Upper lobe of right lung (tissue), 1 donor: Measurements from ENCODE around the gene PCDH8. TPM values are rescaled to one million over a fixed set of nuclear protein-coding genes. Genes with fewer than 3 reads are reported as not detected.

ENCODE experiments used
- ATAC-seq: fragments of 200-7000 bp; cut with Tn5 transposase; one replicate; pipeline ENCODE4 v1.9.1; 2020; ENCODE audit warnings: mild to moderate bottlenecking, moderate library complexity
- DNase-seq: peaks from one replicate; pipeline ENCODE4 v3.0.0-alpha.2; 2020
- H3K27ac ChIP-seq: fragments of 200-600 bp; one replicate; pipeline ENCODE4 v1.8.0; 2022
- H3K27me3 ChIP-seq: fragments of 200-600 bp; one replicate; pipeline ENCODE4 v1.8.0; 2022; ENCODE audit warnings: mild to moderate bottlenecking
- H3K36me3 ChIP-seq: fragments of 200-600 bp; one replicate; pipeline ENCODE4 v1.8.0; 2022
- H3K4me1 ChIP-seq: fragments of 200-600 bp; one replicate; pipeline ENCODE4 v1.8.0; 2022
- H3K4me3 ChIP-seq: fragments of 200-600 bp; one replicate; pipeline ENCODE4 v1.8.0; 2022; ENCODE audit warnings: mild to moderate bottlenecking
- H3K9me3 ChIP-seq: fragments of 200-600 bp; one replicate; pipeline ENCODE4 v1.8.0; 2022
- intact Hi-C: fragments of 100-400 bp; cut with DNase I; formaldehyde crosslinking; loops from one replicate; pipeline ENCODE4 v1.11.0; 2022
- total RNA-seq: library from RNA; stranded (reverse); fragmentation: NEBNext Ultra II Directional; extraction: Animal tissue kit (Norgen Biotek cat#: 25700); gene quantifications from one replicate; pipeline ENCODE4 v1.2.1, GENCODE V29; 2021
- TF ChIP-seq, protein P1 (sequence below): fragments of 200-600 bp; IDR thresholded peaks from one replicate; pipeline ENCODE4 v1.8.0; 2022; ENCODE audit warnings: antibody characterized with exemption
- donor health status: DM: no; HTN: yes; CAD: no; lungs with severe emphysema.

PCDH8 gene
- total RNA-seq, 1 donor from 2014 or later = not detected

DNA sequence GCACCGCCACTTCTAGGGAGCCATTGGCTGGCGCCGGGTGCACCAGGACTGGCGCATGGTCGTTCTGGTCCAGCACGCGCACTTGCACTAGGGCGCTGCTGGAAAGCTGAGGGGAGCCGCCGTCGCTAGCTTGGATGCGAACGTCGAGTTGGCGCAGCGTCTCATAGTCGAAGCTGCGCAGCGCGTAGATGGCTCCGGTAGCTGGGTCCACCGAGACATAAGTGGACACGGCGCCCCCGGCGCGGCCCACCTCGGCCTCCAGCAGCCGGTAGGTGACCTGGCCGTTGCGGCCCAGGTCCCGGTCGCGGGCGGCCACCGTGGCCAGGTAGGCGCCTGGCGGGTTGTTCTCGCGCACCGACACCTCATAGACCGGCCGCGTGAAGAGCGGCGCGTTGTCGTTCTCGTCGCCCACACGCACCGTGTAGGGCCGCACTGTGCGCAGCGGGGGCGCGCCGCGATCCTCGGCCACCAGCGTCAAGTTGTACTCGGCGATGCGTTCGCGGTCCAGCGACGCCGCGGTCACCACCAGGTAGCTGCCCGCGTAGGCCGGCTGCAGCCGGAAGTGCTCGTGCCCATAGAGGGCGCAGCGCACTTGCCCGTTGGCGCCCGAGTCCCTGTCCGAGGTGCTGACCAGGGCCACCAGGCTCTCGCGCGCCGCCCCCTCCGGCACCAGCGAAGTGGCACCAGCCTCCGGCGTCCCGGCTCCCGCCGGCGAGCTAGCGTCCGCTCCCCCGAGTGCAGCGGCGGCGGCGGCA lies 1.7 kb downstream of the PCDH8 start:
- TF ChIP-seq, protein P1, sequence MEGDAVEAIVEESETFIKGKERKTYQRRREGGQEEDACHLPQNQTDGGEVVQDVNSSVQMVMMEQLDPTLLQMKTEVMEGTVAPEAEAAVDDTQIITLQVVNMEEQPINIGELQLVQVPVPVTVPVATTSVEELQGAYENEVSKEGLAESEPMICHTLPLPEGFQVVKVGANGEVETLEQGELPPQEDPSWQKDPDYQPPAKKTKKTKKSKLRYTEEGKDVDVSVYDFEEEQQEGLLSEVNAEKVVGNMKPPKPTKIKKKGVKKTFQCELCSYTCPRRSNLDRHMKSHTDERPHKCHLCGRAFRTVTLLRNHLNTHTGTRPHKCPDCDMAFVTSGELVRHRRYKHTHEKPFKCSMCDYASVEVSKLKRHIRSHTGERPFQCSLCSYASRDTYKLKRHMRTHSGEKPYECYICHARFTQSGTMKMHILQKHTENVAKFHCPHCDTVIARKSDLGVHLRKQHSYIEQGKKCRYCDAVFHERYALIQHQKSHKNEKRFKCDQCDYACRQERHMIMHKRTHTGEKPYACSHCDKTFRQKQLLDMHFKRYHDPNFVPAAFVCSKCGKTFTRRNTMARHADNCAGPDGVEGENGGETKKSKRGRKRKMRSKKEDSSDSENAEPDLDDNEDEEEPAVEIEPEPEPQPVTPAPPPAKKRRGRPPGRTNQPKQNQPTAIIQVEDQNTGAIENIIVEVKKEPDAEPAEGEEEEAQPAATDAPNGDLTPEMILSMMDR = peak; percentile 25
- peaks cover 80% of the 10 kb centered on the region for H3K27me3 ChIP-seq
- ATAC-seq = peak; percentile 59
- H3K36me3 ChIP-seq = no peaks in the 10 kb centered on the region
- H3K4me3 ChIP-seq = no peak overlapping the region
- H3K9me3 ChIP-seq = no peaks in the 10 kb centered on the region
- no peak overlapping the region for H3K27ac ChIP-seq
- intact Hi-C loops = no loop called here
- H3K4me1 ChIP-seq = peaks cover 4% of the 10 kb centered on the region
- DNase-seq = peak; percentile 73

DNA sequence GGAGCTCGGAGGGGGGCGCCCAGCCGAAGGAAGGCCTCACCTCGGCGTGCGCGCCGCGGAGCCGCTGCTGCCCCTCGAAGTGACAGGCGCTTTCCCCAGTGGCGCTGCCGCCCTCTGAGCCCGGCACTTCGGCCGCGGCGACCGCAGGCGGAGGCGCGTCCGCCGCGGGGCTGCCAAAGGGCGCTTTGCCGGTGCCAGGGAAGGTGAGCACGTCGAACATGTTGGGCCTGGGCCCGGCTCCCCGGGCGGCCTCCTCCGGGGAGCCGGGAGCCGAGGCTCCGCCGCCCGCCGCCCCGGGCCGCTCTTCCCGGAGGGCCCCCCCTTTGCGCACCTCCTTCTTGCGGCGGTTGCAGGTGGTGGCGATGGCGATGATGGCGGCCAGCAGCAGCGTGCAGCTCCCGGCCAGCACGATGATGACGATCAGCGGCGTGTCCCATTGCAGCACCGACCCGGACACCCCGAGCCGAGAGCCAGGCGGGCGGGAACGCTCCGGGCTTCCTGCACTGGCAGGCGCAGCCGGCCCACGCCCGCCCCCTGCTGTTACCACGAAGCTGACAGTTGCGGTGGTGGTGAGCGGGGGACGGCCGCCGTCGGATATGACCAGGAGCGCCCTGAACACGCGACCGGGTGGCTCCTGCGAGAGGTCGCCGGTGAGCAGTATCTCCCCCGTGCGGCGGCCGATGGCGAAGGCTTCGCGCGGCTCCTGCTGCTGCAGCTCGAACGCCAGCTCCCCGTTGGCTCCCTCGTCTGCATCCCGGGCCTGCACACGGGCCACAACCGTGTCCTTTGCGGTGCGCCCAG lies 2.5 kb downstream of the PCDH8 start:
- DNase-seq (peak; percentile 68), ATAC-seq (peak; percentile 13)
- Histone ChIP-seq H3K27ac (no peak overlapping the region), H3K9me3 (no peaks in the 10 kb centered on the region), H3K27me3 (peaks cover 80% of the 10 kb centered on the region), H3K36me3 (no peaks in the 10 kb centered on the region), H3K4me1 (no peaks in the 10 kb centered on the region), H3K4me3 (no peak overlapping the region)
- TF ChIP-seq, protein P1 = peak; percentile 15
- intact Hi-C loops = no loop called here

DNA sequence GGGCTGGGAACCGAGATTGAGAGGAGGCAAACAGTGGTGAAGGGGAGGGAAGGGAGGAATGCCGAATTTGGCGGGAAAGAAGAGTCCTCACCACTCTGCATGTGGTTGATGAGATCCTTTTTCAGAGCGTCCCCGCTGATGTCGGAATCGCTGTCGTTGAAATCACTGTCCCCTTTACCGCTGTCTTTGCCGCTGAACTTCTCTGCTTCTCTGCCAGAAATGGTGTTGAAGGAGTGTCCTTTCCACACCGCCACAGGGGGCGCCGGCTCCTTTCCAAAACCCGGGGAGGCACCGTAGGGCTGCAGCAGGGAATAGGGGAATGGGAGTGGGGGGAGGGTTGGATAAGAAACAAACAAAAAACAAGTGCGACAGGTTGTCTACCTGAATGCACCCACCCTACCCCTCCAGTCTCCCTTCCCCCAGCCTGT lies 3.1 kb downstream of the PCDH8 start:
- no peaks in the 10 kb centered on the region for H3K9me3 ChIP-seq
- intact Hi-C loops = no loop called here
- ATAC-seq = no peak
- no peak for DNase-seq
- H3K36me3 ChIP-seq = no peaks in the 10 kb centered on the region
- H3K4me3 ChIP-seq = no peak overlapping the region
- TF ChIP-seq, protein P1 = no peak
- H3K27ac ChIP-seq = no peak overlapping the region
- H3K27me3 ChIP-seq = peaks cover 79% of the 10 kb centered on the region
- H3K4me1 ChIP-seq = no peaks in the 10 kb centered on the region

GRCh38 chr13:52844836-52845235 lies 3.6 kb downstream of the PCDH8 start:
- TF ChIP-seq, protein P1 = no peak
- H3K4me1 ChIP-seq = no peaks in the 10 kb centered on the region
- H3K36me3 ChIP-seq = no peaks in the 10 kb centered on the region
- DNase-seq (no peak), ATAC-seq (no peak)
- no peak overlapping the region for H3K27ac ChIP-seq
- intact Hi-C loops = no loop called here
- H3K9me3 ChIP-seq = no peaks in the 10 kb centered on the region
- no peak overlapping the region for H3K4me3 ChIP-seq
- peaks cover 74% of the 10 kb centered on the region for H3K27me3 ChIP-seq

GRCh38 chr13:52842441-52842840 lies 6.0 kb downstream of the PCDH8 start:
- intact Hi-C loops = no loop called here
- Histone ChIP-seq H3K4me3 (no peak overlapping the region), H3K27me3 (peaks cover 58% of the 10 kb centered on the region), H3K36me3 (no peaks in the 10 kb centered on the region), H3K9me3 (no peaks in the 10 kb centered on the region), H3K27ac (no peak overlapping the region), H3K4me1 (no peaks in the 10 kb centered on the region)
- TF ChIP-seq, protein P1 = no peak
- DNase-seq (no peak), ATAC-seq (no peak)
